ENCODE measurements around the gene ARHGEF11.

ARHGEF11 gene

GRCh38 chr1:156998840-156999500 lies 46.6 kb downstream of the ARHGEF11 start:
- no peak for DNase-seq

- DNase-seq, result no peak
Observed at GRCh38 chr1:156998301-156998700, 47.2 kb downstream of the ARHGEF11 start.

GRCh38 chr1:156995412-156995811 lies 50.1 kb downstream of the ARHGEF11 start:
- no peak for DNase-seq

GRCh38 chr1:156994277-156994676 lies 51.3 kb downstream of the ARHGEF11 start:
- no peak for DNase-seq

GRCh38 chr1:156993426-156994147 lies 52.0 kb downstream of the ARHGEF11 start:
- DNase-seq, result peak; percentile 33

GRCh38 chr1:156992215-156992614 lies 53.3 kb downstream of the ARHGEF11 start:
- DNase-seq, result no peak

GRCh38 chr1:156987715-156988114 lies 57.8 kb downstream of the ARHGEF11 start:
- DNase-seq, result no peak

GRCh38 chr1:156980551-156980950 lies 65.0 kb downstream of the ARHGEF11 start:
- DNase-seq, result no peak

GRCh38 chr1:156975084-156975483 lies 70.5 kb downstream of the ARHGEF11 start:
- no peak for DNase-seq

- no peak for DNase-seq
Observed at GRCh38 chr1:156973417-156973816, 72.1 kb downstream of the ARHGEF11 start.

GRCh38 chr1:156970017-156970416 lies 75.5 kb downstream of the ARHGEF11 start:
- no peak for DNase-seq

- DNase-seq, result no peak
Observed at GRCh38 chr1:156969496-156969895, 76.0 kb downstream of the ARHGEF11 start.

- no peak for DNase-seq
Observed at GRCh38 chr1:156964441-156964840, 81.1 kb downstream of the ARHGEF11 start.

GRCh38 chr1:156963621-156964020 lies 81.9 kb downstream of the ARHGEF11 start:
- no peak for DNase-seq

GRCh38 chr1:156961709-156962108 lies 83.8 kb downstream of the ARHGEF11 start:
- DNase-seq, result no peak

- no peak for DNase-seq
Observed at GRCh38 chr1:156959925-156960324, 85.6 kb downstream of the ARHGEF11 start.

- no peak for DNase-seq
Observed at GRCh38 chr1:156959414-156959813, 86.1 kb downstream of the ARHGEF11 start.

- no peak for DNase-seq
Observed at GRCh38 chr1:156958247-156958714, 87.3 kb downstream of the ARHGEF11 start.

- no peak for DNase-seq
Observed at GRCh38 chr1:156957634-156958033, 87.9 kb downstream of the ARHGEF11 start.

GRCh38 chr1:156956333-156956732 lies 89.2 kb downstream of the ARHGEF11 start:
- DNase-seq, result no peak

GRCh38 chr1:156953571-156953970 lies 92.0 kb downstream of the ARHGEF11 start:
- DNase-seq, result no peak

GRCh38 chr1:156951371-156951770 lies 94.2 kb downstream of the ARHGEF11 start:
- DNase-seq, result no peak

GRCh38 chr1:156949127-156949526 lies 96.4 kb downstream of the ARHGEF11 start:
- no peak for DNase-seq

- no peak for DNase-seq
Observed at GRCh38 chr1:156948708-156949107, 96.8 kb downstream of the ARHGEF11 start.

All from NCI-H226 (cell line).